Liver (tissue), 9 donors: ENCODE results near the gene C1QL3. TPM values are rescaled to one million over a fixed set of nuclear protein-coding genes. Genes with fewer than 3 reads are reported as not detected.

Source experiments
- DNase-seq: peaks from one replicate; pipeline ENCODE4 v3.0.0-alpha.2; 2017; ENCODE audit warnings: low spot score
- H3K27ac ChIP-seq, 2 donors: one replicate each; pipeline ENCODE4 v1.7.0; 2013; ENCODE audit warnings: inconsistent platforms in 2 of 2, low read length in 2 of 2, control low read depth in 1 of 2, low read depth in 1 of 2, mild to moderate bottlenecking in 1 of 2
- H3K27me3 ChIP-seq, 4 donors: one replicate each; pipeline versions ENCODE4 v1.6.1 to v1.7.0; 2013; ENCODE audit warnings: low read length in 3 of 4, inconsistent platforms in 1 of 4, mild to moderate bottlenecking in 1 of 4, moderate library complexity in 1 of 4; ENCODE audit not compliant: control insufficient read depth in 4 of 4, insufficient read depth in 4 of 4
- H3K36me3 ChIP-seq, 4 donors: one replicate each; pipeline versions ENCODE4 v1.6.1 to v1.7.0; 2013; ENCODE audit warnings: low read length in 3 of 4, mild to moderate bottlenecking in 3 of 4, low read depth in 1 of 4, moderate library complexity in 1 of 4; ENCODE audit not compliant: control insufficient read depth in 4 of 4, insufficient read depth in 3 of 4
- H3K4me1 ChIP-seq, 4 donors: one replicate each; pipeline versions ENCODE4 v1.6.1 to v1.7.0; 2013; ENCODE audit warnings: low read length in 3 of 4, mild to moderate bottlenecking in 3 of 4, moderate library complexity in 1 of 4; ENCODE audit not compliant: control insufficient read depth in 4 of 4, insufficient read depth in 4 of 4
- H3K4me3 ChIP-seq, 3 donors: one replicate each; pipeline versions ENCODE4 v1.6.1 to v1.7.0; 2013; ENCODE audit warnings: low read length in 3 of 3, control low read depth in 1 of 3, low read depth in 1 of 3, mild to moderate bottlenecking in 1 of 3
- H3K9ac ChIP-seq, 2 donors: one replicate each; pipeline ENCODE4 v1.7.0; 2013; ENCODE audit warnings: low read length in 2 of 2, mild to moderate bottlenecking in 2 of 2, moderate library complexity in 2 of 2, control low read depth in 1 of 2, low read depth in 1 of 2
- H3K9me3 ChIP-seq, 4 donors: one replicate each; pipeline versions ENCODE4 v1.6.1 to v1.7.0; 2013; ENCODE audit warnings: low read length in 3 of 4; ENCODE audit not compliant: control insufficient read depth in 4 of 4
- EGR1 ChIP-seq, 2 donors: IDR thresholded peaks; 2 replicates each; pipeline ENCODE4 v1.6.1; 2016 to 2018; ENCODE audit warnings: antibody characterized with exemption in 2 of 2, low read depth in 2 of 2
- FOXA1 ChIP-seq: IDR thresholded peaks from 2 replicates; pipeline ENCODE4 v1.6.1; 2016; ENCODE audit warnings: antibody characterized with exemption
- FOXA2 ChIP-seq: IDR thresholded peaks from 2 replicates; pipeline ENCODE4 v1.6.1; 2016; ENCODE audit warnings: antibody characterized with exemption
- GABPA ChIP-seq, 2 donors: IDR thresholded peaks in 1 of 2; conservative IDR thresholded peaks in 1 of 2; 2 replicates each; pipeline ENCODE4 v1.6.1; 2016; ENCODE audit warnings: antibody characterized with exemption in 2 of 2, mild to moderate bottlenecking in 1 of 2, moderate library complexity in 1 of 2
- HNF4A ChIP-seq, 2 donors: conservative IDR thresholded peaks; 2 replicates each; pipeline ENCODE4 v1.6.1; 2016; ENCODE audit warnings: antibody characterized with exemption in 2 of 2, mild to moderate bottlenecking in 2 of 2
- HNF4G ChIP-seq: IDR thresholded peaks from 2 replicates; pipeline ENCODE4 v1.6.1; 2016; ENCODE audit warnings: antibody characterized with exemption
- JUND ChIP-seq, 2 donors: IDR thresholded peaks; 2 replicates each; pipeline ENCODE4 v1.6.1; 2016; ENCODE audit warnings: antibody characterized with exemption in 2 of 2
- NR2F2 ChIP-seq: IDR thresholded peaks from 2 replicates; pipeline ENCODE4 v1.6.1; 2016; ENCODE audit warnings: antibody characterized with exemption
- RXRA ChIP-seq, 2 donors: IDR thresholded peaks; 2 replicates each; pipeline ENCODE4 v1.6.1; 2017 to 2018; ENCODE audit warnings: antibody characterized with exemption in 2 of 2, mild to moderate bottlenecking in 1 of 2
- SP1 ChIP-seq: IDR thresholded peaks from 2 replicates; pipeline ENCODE4 v1.6.1; 2018; ENCODE audit warnings: antibody characterized with exemption, mild to moderate bottlenecking
- TAF1 ChIP-seq: conservative IDR thresholded peaks from 2 replicates; pipeline ENCODE4 v1.6.1; 2016; ENCODE audit warnings: antibody characterized with exemption, mild to moderate bottlenecking
- YY1 ChIP-seq: IDR thresholded peaks from 2 replicates; pipeline ENCODE4 v1.6.1; 2016; ENCODE audit warnings: antibody characterized with exemption, mild to moderate bottlenecking
- WGBS: extraction: QIAGEN DNeasy Blood & Tissue Kit; methylation state at CpG from one replicate; pipeline ENCODE4 v1.1.7; 2013; 5-methylcytosine and 5-hydroxymethylcytosine counted together
- polyA plus RNA-seq, 2 donors: library from polyadenylated mRNA; stranded (reverse) in 1 of 2; unstranded in 1 of 2; fragments of 200-250 nt in 1 of 2; fragments of >200 nt in 1 of 2; fragmentation: Nextera tagmentation in 1 of 2; extraction: Ambion mirVana in 1 of 2; gene quantifications; one replicate each; pipeline versions ENCODE4 v1.2.1 to v1.2.3, GENCODE V29; 2013 to 2015
- total RNA-seq, 2 donors: library from RNA; depleted of rRNA; stranded (reverse); fragments of >200 nt; gene quantifications; one replicate each; pipeline ENCODE4 v1.2.3, GENCODE V29; 2014
- TF ChIP-seq, protein P1 (sequence below): IDR thresholded peaks from 2 replicates; pipeline ENCODE4 v1.6.1; 2016; ENCODE audit warnings: antibody characterized with exemption
- TF ChIP-seq, protein P2 (sequence below): IDR thresholded peaks from 2 replicates; pipeline ENCODE4 v1.6.1; 2016; ENCODE audit warnings: antibody characterized with exemption
- TF ChIP-seq, protein P3 (sequence below): fragments of 150-350 bp; IDR thresholded peaks from 2 replicates; pipeline ENCODE4 v1.5.1; 2017; ENCODE audit warnings: improper control_type of control experiment, low read depth, low read length; ENCODE audit not compliant: missing input control
- TF ChIP-seq, protein P4 (sequence below): IDR thresholded peaks from 2 replicates; pipeline ENCODE4 v1.6.1; 2016; ENCODE audit warnings: antibody characterized with exemption
- donor health status: healthy.
- donor health status: healthy.
- donor health status: healthy.
- donor health status: healthy.
- donor health status: healthy.

C1QL3 gene
- total and polyA plus RNA-seq, 4 donors, result 0.99 TPM; not detected in 3

DNA sequence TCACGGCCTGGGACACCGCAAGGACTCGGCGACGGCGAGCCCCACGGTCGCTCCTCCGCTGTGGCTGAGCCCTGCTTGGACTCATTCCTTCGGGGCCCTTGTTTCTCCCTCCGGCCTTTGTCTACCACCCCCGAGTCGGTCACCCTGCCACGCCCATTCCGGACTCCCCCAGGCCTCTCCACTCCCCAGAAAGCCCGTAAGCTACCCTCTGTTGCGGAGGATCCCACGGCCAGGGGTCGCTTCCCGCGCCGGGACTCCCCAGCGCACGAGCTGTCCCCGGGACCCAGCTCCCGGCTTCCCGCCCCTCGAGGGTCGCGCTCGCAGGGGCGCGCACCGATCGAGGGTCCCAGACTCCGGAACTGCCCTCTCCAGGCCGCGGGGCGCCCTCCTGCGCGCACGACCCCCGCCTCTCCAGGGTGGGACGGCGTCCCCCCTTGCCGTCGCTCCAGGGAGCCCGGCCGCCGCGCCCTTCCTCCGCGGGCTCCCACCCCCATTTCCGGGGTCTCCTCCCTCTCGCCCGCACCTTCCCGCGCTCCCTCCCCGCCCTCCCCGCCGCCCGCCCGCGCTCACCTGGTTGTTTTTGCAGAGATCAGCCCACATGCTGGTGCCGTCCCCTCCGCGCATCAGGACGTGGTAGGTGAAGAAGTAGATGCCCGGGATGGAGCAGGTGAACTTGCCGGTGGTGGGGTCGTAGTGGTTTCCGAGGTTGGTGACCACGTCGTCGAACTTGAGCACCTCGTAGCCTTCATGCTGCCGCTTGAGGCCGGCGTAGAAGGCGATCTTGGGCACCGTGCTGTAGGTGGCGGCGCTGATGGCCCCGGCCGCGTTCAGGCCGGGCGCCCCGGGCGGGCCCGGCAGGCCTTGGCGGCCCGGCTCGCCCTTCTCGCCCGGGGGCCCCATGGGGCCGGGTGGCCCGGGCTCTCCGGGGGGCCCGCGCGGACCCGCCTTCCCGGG lies 1.5 kb downstream of the C1QL3 start:
- Histone ChIP-seq H3K9ac (no peak overlapping the region), H3K27me3 (peaks cover 0 to 9% (median 2%) of the 10 kb centered on the region in 4 donors), H3K36me3 (no peaks in the 10 kb centered on the region), H3K27ac (no peak overlapping the region), H3K9me3 (no peaks in the 10 kb centered on the region), H3K4me1 (peaks cover 15 to 22% (median 20%) of the 10 kb centered on the region in 4 donors), H3K4me3 (peak overlapping the region in 1 of 3 donors; percentile 64)
- WGBS, result 5% methylated on average over 104 of the region's 104 CpGs
- DNase-seq, result no peak
- TF ChIP-seq NR2F2 (no peak), HNF4G (no peak), EGR1 (IDR thresholded peaks at IDR 0.05; ENCODE audit: low read depth in 2 of 2) (no peak), YY1 (no peak), TAF1 (no peak)
- TF ChIP-seq, protein P1, sequence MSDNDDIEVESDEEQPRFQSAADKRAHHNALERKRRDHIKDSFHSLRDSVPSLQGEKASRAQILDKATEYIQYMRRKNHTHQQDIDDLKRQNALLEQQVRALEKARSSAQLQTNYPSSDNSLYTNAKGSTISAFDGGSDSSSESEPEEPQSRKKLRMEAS, result no peak
- TF ChIP-seq, protein P2, sequence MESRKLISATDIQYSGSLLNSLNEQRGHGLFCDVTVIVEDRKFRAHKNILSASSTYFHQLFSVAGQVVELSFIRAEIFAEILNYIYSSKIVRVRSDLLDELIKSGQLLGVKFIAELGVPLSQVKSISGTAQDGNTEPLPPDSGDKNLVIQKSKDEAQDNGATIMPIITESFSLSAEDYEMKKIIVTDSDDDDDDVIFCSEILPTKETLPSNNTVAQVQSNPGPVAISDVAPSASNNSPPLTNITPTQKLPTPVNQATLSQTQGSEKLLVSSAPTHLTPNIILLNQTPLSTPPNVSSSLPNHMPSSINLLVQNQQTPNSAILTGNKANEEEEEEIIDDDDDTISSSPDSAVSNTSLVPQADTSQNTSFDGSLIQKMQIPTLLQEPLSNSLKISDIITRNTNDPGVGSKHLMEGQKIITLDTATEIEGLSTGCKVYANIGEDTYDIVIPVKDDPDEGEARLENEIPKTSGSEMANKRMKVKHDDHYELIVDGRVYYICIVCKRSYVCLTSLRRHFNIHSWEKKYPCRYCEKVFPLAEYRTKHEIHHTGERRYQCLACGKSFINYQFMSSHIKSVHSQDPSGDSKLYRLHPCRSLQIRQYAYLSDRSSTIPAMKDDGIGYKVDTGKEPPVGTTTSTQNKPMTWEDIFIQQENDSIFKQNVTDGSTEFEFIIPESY, result no peak

DNA sequence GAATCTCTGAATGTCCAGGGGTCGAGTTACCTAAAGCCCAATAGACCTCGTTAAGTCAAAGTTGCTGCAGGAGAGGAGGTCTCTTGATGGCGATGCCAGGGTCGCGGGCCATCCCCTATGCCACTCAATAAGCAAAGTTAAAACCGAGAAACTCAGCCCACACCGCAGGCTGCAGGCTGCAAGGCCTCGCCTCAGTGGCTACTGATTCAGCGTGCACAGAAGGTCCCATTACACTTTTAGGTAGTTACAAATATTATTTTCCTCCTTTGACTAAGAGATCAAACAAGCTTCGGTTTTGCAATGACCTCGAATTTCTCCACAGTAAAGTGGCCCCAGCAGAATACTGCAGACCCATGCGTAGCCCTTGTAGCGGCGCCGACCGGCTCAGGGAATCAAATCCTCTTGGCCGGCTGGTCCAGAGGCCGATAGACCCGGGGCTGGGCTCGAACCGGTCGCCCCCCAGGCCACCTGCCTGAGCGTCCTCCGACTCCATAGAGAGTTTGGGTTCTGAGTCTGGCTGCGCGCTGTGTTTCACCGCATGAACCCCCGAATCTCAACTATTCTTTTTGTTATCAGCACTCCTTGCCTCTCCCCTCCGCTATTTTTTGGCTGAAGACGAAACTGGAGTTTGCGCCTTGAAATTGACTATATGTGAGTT lies 2.3 kb downstream of the C1QL3 start:
- no peak overlapping the region for H3K27ac ChIP-seq
- WGBS, result 34% methylated on average over 31 of the region's 31 CpGs
- DNase-seq, result no peak

More for the DNA sequence above, 2.3 kb downstream of the C1QL3 start:
- H3K9me3 ChIP-seq, result no peaks in the 10 kb centered on the region
- H3K36me3 ChIP-seq, result peaks cover 0 to 3% (median 0%) of the 10 kb centered on the region in 4 donors
- TF ChIP-seq GABPA (IDR thresholded peaks at IDR 0.05 in 1 of 2, conservative IDR thresholded peaks at IDR 0.05 in 1 of 2) (no peak), YY1 (no peak), EGR1 (IDR thresholded peaks at IDR 0.05; ENCODE audit: low read depth in 2 of 2) (no peak), JUND (IDR thresholded peaks at IDR 0.05) (no peak), SP1 (no peak), FOXA1 (no peak), RXRA (IDR thresholded peaks at IDR 0.05) (no peak), HNF4A (conservative IDR thresholded peaks at IDR 0.05) (no peak), HNF4G (no peak), NR2F2 (no peak), TAF1 (no peak), FOXA2 (no peak)
- TF ChIP-seq, protein P3, sequence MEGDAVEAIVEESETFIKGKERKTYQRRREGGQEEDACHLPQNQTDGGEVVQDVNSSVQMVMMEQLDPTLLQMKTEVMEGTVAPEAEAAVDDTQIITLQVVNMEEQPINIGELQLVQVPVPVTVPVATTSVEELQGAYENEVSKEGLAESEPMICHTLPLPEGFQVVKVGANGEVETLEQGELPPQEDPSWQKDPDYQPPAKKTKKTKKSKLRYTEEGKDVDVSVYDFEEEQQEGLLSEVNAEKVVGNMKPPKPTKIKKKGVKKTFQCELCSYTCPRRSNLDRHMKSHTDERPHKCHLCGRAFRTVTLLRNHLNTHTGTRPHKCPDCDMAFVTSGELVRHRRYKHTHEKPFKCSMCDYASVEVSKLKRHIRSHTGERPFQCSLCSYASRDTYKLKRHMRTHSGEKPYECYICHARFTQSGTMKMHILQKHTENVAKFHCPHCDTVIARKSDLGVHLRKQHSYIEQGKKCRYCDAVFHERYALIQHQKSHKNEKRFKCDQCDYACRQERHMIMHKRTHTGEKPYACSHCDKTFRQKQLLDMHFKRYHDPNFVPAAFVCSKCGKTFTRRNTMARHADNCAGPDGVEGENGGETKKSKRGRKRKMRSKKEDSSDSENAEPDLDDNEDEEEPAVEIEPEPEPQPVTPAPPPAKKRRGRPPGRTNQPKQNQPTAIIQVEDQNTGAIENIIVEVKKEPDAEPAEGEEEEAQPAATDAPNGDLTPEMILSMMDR, result no peak
- TF ChIP-seq, protein P4, sequence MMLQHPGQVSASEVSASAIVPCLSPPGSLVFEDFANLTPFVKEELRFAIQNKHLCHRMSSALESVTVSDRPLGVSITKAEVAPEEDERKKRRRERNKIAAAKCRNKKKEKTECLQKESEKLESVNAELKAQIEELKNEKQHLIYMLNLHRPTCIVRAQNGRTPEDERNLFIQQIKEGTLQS, result no peak
- TF ChIP-seq, protein P1, result no peak
- H3K27me3 ChIP-seq, result peaks cover 0 to 9% (median 2%) of the 10 kb centered on the region in 4 donors
- H3K9ac ChIP-seq, result no peak overlapping the region
- H3K4me1 ChIP-seq, result peaks cover 15 to 22% (median 20%) of the 10 kb centered on the region in 4 donors
- peak overlapping the region in 1 of 3 donors; percentile 64 for H3K4me3 ChIP-seq
